ENCODE measurements around the gene RCE1.

RCE1 gene

GRCh38 chr11:66887526-66887925 lies 44.3 kb downstream of the RCE1 start:
- no peak for DNase-seq (ENCODE audit: low spot score)

DNA sequence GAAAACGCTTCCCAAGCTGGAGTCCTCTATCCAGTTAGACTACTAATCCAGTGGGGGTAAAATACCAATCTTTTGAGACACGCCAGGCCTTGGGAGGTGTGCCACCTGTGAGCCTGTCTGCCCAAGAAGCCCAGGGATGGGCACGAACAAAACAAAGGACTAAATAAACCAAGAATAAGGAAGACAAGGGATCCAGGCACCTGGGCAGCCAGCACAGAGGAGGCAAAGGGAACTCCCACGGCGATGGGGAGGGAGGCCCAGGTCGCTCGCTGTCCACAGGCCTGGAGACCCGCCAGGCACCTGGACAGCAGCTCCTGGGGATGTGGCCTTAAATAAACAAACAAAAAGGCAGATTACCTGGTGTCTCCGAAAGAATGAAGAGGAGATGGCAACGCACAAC lies 45.0 kb downstream of the RCE1 start:
- no peak for DNase-seq (ENCODE audit: low spot score)

- no peak for DNase-seq (ENCODE audit: low spot score)
Measured at GRCh38 chr11:66889960-66890359, 46.7 kb downstream of the RCE1 start.

- peak; percentile 86 for DNase-seq (ENCODE audit: low spot score)
Measured at GRCh38 chr11:66891851-66892660, 48.8 kb downstream of the RCE1 start.

GRCh38 chr11:66892911-66893310 lies 49.7 kb downstream of the RCE1 start:
- DNase-seq (ENCODE audit: low spot score), result no peak

DNA sequence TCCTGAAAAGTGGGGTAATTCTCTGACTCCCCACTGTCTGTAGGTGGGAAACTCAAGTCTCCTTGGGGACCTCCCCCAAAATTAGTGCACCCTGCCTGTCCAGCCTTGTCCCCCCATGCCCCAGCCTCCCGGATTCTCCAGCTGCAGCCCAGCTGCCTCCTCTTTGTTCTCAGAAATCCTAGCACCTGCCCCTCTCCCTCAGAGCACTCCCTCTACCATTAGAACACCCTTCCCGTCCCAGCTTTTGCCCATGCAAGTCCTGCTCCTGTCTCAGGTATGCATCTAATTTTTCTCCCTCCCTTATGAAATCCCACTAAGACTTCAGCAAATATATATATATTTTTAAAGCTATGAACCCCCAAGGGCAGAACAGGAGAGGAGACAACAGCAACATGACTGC lies 50.9 kb downstream of the RCE1 start:
- no peak for DNase-seq (ENCODE audit: low spot score)

Measured in kidney capillary endothelial cell (primary cell).